HG03060 (cell line): ENCODE results near the gene INO80E.
"Not testable (repeated sequence)": the region's sequence is repeated elsewhere in the genome, so short reads cannot be mapped to it uniquely, and the experiment has no call there.

ENCODE experiments used
- ATAC-seq: cut with Tn5 transposase; IDR thresholded peaks from one replicate; pipeline ENCODE4 v1.9.1; 2021; ENCODE audit warnings: low read depth, moderate number of reproducible peaks; ENCODE audit not compliant: unreplicated experiment

The INO80E gene

DNA sequence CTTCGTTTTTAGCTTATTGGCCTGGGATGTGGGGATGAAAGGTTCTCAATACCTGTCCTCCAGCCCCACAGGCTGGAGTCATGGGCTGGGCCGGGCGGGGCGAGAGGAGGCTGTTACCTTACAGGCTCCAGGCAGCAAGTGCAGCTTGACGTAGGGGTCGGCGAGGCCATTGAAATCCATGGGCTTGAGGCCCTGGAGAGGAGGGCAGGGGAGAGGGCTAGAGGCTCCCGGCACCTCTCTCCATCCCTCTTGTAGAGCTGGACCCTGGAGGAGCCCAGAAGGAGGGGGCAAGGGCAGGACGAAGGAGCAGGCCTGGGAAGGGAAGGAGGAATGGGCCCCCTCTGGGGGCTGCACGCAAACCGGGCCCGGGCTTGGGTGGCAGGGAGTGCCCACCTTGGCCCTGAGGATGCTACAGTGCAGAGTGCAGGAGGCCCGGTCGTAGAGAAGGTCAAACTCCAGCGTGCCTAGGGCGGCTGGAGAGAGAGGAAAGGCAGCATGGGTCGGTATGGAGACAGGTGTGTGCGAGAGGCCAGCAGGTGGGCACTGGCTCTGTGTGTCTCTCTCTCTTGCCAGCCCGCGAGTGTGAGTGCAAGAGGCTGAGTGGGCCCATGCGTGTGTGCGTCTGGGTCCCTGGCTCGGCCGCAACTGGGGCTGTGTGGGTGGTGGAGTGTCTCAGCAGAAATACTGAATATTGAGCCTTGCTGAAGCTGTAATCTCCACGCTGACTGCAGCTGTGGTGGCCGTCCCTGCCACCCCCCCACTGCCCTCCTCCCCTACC lies 13.2 kb downstream of the INO80E start:
- no peak for ATAC-seq

DNA sequence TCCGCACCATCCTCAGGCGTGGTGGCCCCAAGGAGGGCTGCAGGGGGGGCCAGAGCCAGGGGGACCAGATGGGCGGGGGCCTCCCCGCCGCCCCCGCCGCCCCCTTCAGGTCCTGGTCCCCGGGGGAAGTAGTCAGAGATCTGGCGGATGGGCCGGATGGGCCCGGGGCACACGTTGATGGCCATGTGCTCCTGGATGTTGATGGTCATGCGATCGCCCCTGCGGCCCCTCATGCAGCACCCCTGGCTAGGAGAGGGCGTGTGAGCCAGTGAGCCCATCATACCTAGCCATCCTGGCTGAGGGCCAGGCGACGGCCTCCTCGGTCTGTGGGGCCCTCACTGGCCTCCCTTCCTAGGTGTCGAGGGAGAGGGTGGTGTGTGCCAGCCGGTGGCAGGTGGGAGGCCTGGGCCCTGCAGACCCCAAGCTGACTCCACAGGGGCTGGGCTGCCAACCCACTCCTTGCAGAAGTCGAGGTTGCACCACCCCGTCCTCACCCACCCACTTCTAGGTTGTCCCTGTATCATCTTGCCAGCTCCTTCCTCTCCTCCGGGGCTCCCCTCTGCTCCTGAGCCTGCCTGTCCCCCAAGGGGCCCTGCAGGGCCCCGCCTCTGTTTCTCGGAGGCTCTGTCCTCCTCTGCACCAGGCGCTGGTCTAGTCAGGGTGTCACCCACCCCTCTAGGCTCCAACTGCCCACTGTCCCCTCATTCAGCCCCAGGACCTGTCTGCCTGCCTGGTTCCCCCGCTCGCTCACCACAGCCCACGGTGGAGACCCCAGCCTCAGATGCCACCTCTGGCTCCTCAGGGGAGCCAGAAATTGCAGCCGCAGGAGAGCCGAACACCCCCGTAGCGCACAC lies 14.2 kb downstream of the INO80E start:
- ATAC-seq = no peak

DNA sequence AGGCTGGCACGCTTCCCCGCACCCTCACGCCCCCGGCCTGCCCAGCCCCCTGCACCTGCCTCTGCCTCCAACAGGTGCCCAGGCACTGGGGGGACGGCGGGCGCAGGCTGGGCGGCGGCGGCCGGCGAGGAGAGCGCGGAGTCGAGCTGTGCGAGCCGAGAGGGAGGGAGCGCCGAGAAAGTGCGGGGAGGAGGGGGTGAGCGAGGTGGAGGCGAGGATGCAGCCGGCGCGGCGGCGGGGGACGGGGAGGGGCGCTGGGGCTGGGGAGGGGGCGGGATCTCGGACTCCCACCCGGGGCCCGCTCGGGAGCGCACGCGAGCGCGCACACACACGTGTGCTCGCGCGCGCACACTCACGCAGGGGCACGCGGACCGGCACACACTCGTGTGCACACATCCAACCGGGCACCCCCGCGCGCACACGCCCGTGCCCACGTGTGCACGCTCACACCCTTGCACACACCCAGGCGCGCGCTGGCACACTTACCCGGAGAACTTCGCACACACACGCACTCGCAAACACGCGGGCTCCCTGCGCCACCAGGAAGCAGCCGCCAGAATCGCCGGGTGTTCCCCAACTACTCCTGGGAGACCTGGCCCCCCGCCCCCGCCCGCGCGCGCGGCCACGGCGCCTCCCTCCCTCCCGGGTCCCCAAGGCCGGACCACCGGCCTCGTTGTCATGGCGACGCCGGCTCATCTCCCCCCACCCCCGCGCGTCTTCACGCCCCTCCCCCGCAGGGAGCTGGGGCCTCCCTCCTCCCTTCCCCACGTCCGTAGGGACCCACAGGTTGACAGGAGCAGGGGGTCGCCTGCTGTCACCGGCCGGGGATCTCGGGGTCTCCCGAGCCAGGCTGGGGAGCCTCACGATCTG lies 15.0 kb downstream of the INO80E start, which contains the start of gene DOC2A:
DOC2A (minus strand) TSS at position 184 of the 870 bp plus-strand sequence. CDS start 805 bp downstream, outside the sequence.
- no peak for ATAC-seq

DNA sequence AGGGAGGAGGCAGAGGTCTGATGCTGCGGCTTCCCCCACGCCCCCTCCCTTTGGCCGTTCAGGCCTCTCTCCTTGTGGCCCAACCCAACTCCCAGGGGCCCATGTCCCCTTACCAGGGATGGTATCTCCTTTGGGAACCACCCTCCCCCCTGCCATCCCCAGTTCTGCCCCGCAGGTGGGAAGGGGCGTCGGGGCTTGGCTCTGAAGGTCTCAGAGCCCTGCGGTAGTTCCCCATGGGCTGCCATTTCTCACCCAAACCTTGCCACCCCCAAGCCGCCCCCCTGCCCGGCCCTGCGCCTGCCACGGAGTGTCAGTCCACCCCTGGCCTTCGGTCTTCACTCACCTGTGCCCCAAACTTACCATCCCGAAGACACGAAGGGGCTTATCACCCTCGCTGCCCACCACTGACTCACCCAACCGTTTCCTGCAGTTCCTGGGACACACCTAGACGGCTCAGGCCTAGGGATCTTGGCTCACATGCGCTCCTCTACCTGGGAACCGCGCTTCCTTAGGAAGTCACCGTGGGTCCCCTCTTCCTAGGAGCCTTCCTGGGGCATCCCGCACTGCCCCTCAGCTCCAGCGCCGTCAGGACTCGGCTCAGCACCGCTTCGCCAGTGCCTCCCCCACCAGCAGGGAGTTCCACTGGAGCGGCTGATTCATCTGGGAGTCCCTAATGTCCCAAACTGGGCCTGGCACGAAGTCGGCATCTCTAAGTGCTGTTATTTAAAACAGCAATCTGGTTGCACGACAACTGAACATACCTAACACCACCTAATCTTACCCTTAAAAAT lies 15.9 kb downstream of the INO80E start:
- ATAC-seq = no peak

DNA sequence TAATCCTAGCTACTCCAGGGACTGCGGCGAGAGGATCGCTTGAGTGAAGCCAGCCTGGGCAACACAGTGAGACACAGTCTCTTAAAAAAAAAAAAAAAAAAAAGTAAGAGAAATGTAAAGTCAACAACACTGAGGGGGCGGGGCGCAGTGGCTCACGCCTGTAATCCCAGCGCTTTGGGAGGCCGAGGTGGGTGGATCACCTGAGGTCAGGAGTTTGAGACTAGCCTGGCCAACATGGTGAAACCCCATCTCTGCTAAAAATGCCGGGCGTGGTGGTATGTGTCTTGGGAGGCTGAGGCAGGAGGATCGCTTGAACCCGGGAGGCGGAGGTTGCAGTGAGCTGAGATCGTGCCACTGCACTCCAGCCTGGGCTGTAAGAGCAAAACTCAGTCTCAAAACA lies 16.6 kb downstream of the INO80E start:
- ATAC-seq = not testable (repeated sequence)

DNA sequence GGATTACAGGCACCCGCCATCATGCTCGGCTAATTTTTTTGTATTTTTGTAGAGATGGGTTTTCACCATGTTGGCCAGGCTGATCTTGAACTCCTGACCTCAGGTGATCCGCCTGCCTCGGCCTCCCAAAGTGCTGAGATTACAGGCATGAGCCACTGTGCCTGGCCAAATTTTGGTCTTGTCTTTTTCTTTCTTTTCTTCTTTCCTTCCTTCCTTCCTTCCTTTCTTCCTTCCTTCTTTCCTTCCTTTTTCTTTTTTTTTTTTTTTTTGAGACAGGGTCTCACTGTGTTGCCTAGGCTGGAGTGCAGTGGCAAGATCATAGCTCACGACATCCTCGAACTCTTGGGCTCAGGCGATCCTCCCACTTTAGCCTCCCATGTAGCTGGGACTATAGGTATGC lies 19.4 kb downstream of the INO80E start:
- not testable (repeated sequence) for ATAC-seq

DNA sequence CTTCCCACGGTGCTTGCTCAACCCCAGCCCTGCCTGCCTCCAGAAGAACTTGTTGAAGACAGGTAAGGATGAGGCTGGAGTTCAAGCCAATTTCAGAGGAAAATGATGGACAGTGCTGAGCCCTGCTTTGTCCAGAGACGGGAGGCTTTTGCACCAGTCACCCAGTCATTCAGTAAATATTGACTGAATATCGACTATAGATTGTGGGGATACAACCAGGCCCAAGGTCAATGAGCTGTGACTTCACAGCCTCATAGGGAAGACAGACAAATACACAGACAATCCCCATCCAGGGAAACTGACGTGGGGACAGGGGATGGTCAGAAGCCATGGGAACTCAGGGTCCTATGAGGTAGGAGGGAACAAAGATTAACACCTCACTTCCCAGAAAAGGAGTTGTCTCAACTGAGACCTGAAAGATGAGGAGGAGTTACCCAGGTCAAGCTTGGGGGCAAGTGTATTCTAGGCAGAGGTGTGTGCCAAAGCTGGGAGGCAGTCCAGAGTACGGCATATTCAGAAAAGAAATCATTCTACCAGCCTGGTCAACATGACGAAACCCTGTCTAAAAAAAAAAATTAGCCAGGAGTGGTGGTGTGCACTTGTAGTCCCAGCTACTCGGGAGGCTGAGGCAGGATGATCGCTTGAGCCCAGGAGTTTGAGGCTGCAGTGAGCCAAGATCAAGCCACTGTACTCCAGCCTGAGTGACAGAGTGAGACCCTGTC lies 20.7 kb downstream of the INO80E start:
- ATAC-seq = no peak

DNA sequence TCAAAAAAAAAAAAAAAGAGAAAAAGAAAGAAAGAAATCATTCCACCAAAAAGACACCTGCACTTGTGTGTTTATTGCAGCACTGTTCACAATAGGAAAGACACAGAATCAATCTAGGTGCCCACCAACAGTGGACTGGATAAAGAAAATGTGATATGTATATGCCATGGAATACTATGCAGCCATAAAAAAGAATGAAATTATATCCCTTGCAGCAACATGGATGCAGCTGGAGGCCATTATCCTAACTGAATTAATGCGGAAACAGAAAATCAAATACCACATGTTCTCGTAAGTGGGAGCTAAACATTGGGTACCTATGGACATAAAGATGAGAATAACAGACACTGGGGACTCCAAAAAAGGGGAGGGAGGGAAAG lies 21.2 kb downstream of the INO80E start:
- ATAC-seq = no peak

DNA sequence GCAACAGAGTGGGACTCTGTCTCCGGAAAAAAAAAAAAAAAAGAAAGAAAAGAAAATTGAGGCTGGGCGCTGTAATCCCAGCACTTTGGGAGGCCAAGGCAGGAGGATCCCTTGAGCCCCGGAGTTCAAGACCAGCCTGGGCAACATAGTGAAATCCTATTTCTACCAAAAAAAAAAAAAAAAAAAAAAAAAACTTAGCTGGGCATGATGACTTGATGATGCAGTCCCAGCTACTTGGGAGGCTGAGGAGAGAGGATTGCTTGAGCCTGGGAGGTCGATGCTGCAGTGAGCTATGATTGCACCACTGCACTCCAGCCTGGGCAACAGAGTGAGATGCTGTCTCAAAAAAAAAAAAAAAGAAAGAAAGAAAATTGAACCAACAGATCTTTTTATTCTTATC lies 21.9 kb downstream of the INO80E start:
- ATAC-seq = not testable (repeated sequence)

DNA sequence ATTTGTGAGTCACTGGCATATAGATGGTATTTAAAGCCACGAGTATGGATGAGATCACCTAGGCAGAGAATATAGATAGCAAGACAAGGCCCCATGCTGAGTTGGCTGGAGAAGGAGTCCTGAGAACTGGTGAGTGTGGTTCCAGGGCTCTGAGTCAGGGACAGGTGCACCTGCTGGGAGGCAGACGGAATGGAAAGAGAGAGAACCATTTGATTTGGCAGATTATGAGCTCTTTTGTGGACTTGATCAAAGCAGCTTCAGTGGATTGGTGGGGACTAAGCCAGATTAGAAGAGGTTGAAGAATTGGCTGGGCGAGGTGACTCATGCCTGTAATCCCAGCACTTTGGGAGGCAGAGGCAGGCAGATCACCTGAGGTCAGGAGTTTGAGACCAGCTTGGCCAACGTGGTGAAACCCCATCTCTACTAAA lies 22.7 kb downstream of the INO80E start:
- ATAC-seq = no peak

DNA sequence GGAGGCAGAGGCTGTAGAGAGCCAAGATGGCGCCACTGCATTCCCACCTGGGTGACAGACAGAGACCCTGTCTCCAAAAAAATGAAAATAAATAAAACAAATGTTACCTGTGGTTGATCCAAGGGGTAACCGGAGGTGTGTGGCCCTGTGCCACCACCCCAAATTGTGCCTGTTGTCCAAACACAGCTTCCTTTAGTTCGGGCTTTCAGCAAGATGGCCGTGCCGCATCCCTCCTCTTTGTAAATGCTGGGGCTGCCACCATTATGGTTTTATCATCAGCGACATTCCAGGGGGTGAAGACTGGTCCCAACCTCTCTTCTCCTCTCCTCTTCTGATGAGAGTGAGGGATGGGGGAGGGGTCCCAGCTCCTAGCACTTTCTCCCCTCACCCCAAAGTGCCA lies 26.8 kb downstream of the INO80E start, which contains the start of gene C16orf92:
C16orf92 (plus strand) TSS at position 312 of the 400 bp plus-strand sequence. CDS start 143 bp downstream, outside the sequence.
- no peak for ATAC-seq

DNA sequence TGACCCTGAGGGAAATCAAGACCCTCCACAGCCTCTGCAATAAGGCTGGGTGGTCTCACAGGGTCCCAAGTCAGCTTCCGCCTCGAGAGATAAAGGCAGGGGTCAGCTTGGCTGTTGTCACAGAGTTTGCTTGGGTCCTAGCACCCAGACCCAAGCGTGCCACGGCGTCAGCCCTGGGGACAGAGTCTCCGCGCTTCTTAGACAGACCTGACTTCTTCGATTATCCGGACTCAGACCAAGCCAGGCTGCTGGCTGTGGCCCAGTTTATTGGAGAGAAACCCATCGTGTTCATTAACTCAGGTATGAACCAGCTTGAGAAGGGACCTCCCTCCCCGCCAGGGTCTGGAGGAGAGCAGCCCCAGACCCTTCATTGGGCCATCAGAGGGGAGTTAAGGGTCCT lies 27.5 kb downstream of the INO80E start:
- no peak for ATAC-seq

DNA sequence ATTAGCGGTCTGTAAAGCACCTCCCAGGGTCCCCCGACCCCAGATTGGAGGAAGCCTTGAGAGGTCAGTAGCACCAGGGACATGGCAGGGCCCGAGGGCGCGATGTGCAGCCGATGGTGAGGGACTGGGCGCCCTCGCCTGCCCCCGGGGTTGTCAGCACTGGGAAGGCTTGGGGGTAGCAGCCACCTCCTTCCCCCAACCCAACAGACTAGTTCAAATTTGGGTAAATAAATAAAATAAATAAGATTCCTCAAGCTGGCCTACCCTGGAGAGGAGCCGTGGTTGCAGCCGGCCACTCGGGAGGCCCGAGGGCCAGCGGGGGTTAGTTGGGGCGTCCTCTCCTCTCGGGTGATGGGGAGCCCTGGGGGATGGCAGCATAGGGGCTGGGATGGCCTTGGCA lies 28.4 kb downstream of the INO80E start:
- no peak for ATAC-seq

DNA sequence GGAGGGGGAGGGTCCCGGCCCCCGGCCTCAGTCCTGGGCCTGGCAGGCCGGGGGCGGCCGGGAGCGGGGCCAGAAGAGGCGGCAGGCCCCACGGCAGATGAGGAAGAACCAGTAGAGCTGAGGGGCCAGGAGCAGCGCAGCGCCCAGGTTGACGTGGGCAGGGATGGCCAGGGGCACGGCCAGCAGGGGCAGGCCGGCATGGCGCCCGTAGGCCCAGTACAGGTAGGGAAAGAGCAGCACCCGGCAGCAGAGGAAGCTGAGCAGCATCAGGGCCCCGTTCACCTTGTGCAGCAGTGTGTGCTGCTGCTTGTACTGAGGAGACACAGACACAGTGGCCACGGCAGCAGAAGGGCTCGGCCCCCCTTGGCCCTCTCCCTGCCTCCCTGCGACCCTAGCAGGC lies 29.1 kb downstream of the INO80E start:
- ATAC-seq = no peak

DNA sequence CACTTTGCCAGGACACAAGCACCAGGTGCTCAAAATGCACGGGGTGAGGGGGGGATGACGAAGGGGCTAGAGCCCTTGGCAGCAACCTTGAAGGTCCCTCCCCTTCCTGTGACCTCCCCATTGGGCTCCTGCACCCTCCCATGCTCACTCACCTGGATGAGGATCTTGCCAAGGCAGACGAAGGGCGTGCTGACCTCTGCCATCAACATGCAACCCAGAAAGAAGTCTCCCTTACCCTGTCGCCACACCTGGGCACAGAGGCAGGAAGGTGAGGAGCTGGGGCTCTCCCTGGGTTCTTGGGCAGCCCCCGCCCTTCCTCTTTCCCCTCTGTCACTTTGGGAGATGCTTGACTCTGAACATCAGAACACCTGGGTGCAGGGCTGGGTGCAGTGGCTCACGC lies 29.5 kb downstream of the INO80E start:
- no peak for ATAC-seq

DNA sequence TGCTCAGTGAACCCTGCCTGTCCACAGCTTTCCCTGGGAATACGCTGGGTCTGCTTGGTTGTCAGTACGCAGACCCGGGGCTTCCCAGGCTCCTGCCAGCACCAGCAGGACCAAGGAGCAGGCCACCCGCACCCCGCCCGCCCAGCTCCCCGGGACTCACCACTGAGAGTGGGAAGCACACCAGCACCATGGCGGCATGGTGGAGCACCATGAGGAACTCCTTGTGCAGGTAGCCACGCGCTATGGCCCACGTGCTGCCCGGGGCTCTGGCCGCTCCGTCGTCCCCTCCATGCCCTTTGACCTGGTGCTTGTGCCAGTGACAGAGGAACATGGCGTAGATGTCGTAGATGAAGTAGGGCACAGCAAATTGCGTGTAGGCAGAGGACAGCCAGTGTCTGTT lies 30.4 kb downstream of the INO80E start:
- no peak for ATAC-seq

DNA sequence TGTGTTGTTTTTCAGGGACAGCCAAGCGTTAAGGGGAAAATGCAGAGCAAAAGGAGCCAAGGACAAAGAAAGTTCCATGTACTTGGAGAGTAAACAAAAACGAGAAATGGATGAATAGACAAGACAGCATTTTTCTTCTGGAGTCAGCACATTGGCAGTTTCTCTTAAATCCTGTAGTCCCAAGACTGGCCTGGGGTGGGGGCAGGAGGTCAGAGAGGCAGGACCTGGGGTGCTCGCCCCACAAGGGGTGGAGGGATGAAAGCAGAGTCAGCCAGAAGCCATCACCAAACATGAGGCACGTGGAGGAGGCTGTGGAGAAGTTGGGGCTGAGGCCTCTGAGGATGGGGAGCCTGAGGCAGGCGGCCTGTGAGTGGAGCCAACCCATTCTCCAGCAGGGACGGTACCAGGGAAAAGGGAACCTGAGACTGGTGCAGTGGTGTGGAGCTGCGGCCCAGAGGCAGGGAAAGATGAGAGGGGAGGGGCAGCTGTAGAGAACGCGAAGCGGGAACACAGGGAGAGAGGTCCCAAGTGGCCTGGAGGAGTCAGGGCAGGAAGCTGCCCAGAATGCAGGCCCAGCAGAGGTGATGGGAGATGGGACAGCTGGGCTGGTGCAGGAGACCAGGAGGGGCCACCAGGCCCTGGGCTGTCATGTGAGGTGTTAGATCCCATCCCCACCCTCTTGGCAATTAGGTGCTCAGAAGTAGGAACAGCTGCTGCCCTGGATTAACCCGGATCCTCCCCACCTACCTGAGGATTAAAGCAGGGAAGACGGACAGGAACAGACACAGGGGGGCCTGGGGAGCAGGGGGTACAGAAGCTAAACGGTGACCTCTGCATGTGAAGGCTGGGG lies 31.8 kb downstream of the INO80E start:
- ATAC-seq = no peak

DNA sequence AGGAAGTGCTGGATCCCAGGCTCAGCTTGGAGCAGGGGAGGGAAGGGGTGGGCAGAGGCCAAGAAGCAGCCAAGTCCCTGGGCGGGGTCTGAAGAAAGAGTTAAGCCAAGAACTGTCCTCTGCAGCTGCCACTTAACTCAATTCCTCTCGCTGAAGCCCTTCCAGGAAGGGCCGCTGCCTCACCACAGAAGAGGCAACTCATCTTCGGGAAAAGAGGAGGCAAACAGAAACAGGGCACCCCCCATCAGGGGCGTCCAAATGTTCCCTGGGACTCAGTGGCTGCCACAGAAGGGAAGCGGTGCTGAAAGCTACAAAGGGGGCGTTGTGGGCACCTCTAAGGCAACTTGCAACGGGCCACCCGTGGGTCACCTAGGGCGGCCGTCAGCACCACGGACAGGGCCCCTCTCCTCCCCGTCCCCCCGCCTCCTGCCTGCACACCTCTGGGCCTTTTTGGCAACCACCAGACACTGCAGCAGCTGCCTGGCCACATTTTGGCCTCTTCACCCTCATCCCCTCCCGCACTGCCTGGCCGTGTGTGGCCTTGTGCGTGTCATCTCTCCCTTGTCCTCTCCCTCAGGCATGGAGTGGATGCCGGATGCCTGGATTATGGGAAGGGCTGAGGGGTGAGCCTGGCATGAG lies 32.5 kb downstream of the INO80E start:
- ATAC-seq = no peak
